ENCODE measurements around the gene BRWD1.

DNA sequence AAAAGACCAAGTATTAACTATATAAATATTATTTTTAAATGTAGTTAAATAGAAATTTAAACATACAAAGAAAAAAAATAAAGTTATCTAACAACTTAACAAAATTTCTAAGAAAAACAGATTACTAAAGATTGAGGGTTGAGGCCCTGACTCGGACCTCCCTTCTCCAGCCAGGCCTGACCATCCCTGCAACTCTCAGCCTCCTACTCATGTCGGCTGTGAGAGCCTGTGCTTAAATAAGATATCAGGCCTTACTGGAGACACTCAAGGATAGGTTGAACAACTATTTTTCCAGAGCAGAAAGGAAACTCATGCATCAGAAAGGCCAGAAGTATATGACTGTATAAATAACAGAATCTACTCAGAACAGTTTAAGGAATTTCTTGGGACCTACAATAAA lies 97.1 kb downstream of the BRWD1 start:
- no peak for TF ChIP-seq POLR2AphosphoS5 (IDR thresholded peaks at IDR 0.05)
- TF ChIP-seq, protein P1, sequence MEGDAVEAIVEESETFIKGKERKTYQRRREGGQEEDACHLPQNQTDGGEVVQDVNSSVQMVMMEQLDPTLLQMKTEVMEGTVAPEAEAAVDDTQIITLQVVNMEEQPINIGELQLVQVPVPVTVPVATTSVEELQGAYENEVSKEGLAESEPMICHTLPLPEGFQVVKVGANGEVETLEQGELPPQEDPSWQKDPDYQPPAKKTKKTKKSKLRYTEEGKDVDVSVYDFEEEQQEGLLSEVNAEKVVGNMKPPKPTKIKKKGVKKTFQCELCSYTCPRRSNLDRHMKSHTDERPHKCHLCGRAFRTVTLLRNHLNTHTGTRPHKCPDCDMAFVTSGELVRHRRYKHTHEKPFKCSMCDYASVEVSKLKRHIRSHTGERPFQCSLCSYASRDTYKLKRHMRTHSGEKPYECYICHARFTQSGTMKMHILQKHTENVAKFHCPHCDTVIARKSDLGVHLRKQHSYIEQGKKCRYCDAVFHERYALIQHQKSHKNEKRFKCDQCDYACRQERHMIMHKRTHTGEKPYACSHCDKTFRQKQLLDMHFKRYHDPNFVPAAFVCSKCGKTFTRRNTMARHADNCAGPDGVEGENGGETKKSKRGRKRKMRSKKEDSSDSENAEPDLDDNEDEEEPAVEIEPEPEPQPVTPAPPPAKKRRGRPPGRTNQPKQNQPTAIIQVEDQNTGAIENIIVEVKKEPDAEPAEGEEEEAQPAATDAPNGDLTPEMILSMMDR (IDR thresholded peaks at IDR 0.05 in 8 of 11, conservative IDR thresholded peaks at IDR 0.05 in 3 of 11) = no peak
